Heart left ventricle (tissue), 16 donors: Measurements from ENCODE around the gene BAG3. TPM values are rescaled to one million over a fixed set of nuclear protein-coding genes. Genes with fewer than 3 reads are reported as not detected.

Experiments
- ATAC-seq, 4 donors: fragments of 200-7000 bp; cut with Tn5 transposase; one replicate each; pipeline ENCODE4 v1.9.1; 2020 to 2022; ENCODE audit warnings: moderate library complexity in 4 of 4, mild to moderate bottlenecking in 3 of 4, moderate number of reproducible peaks in 1 of 4
- DNase-seq, 5 donors: peaks; one replicate each; pipeline ENCODE4 v3.0.0-alpha.2; 2020
- H3K27ac ChIP-seq, 12 donors: fragments of 200-600 bp; sonication (generic) in 4 of 12; one replicate each; pipeline versions ENCODE4 v1.5.0 to v1.8.0; 2016 to 2022; ENCODE audit warnings: mild to moderate bottlenecking in 2 of 12
- H3K27me3 ChIP-seq, 9 donors: fragments of 200-600 bp; sonication (generic) in 2 of 9; one replicate each; pipeline versions ENCODE4 v1.5.1 to v1.8.0; 2016 to 2022; ENCODE audit warnings: mild to moderate bottlenecking in 3 of 9
- H3K36me3 ChIP-seq, 9 donors: fragments of 200-600 bp; sonication (generic) in 2 of 9; one replicate each; pipeline versions ENCODE4 v1.5.0 to v1.8.0; 2018 to 2022; ENCODE audit warnings: mild to moderate bottlenecking in 2 of 9
- H3K4me1 ChIP-seq, 12 donors: fragments of 200-600 bp; sonication (generic) in 4 of 12; one replicate each; pipeline versions ENCODE4 v1.5.0 to v1.8.0; 2016 to 2022; ENCODE audit warnings: mild to moderate bottlenecking in 3 of 12
- H3K4me3 ChIP-seq, 12 donors: fragments of 200-600 bp; sonication (generic) in 4 of 12; one replicate each; pipeline versions ENCODE4 v1.5.0 to v1.8.0; 2017 to 2022; ENCODE audit warnings: mild to moderate bottlenecking in 9 of 12, moderate library complexity in 4 of 12
- H3K9me3 ChIP-seq, 12 donors: fragments of 200-600 bp; sonication (generic) in 4 of 12; one replicate each; pipeline versions ENCODE4 v1.5.0 to v1.8.0; 2016 to 2022; ENCODE audit warnings: mild to moderate bottlenecking in 1 of 12
- POLR2A ChIP-seq, 2 donors: fragments of 450-650 bp; IDR thresholded peaks; one replicate each; pipeline ENCODE4 v1.6.1; 2017; ENCODE audit warnings: antibody characterized with exemption in 2 of 2, mild to moderate bottlenecking in 2 of 2, moderate library complexity in 2 of 2
- WGBS, 4 donors: extraction: QIAGEN DNeasy Blood & Tissue Kit in 2 of 4; methylation state at CpG; one replicate each; pipeline versions ENCODE4 v1.1.5 to v1.1.7; 2013 to 2018; 5-methylcytosine and 5-hydroxymethylcytosine counted together
- intact Hi-C, 10 donors: fragments of 100-400 bp; cut with DNase I; formaldehyde crosslinking; loops; one replicate each; pipeline versions ENCODE4 v1.11.1 to v1.14.2; 2022
- polyA plus RNA-seq, 2 donors: library from polyadenylated mRNA; stranded (reverse); fragments of 200-250 nt; gene quantifications; one replicate each; pipeline ENCODE4 v1.2.3, GENCODE V29; 2013
- total RNA-seq, 9 donors: library from RNA; depleted of rRNA in 2 of 9; stranded (reverse); fragments of >200 nt in 2 of 9; fragmentation: NEBNext Ultra II Directional in 3 of 9; extraction: Animal tissue kit (Norgen Biotek cat#: 25700) in 3 of 9; gene quantifications; one replicate each; pipeline versions ENCODE4 v1.1.0 to v1.2.4, GENCODE V29; 2016 to 2023
- TF ChIP-seq, protein P1 (sequence below), 12 donors: fragments of 200-600 bp; sonication (generic) in 4 of 12; IDR thresholded peaks; one replicate each; pipeline versions ENCODE4 v1.5.0 to v1.8.0; 2018 to 2022; ENCODE audit warnings: antibody characterized with exemption in 12 of 12, mild to moderate bottlenecking in 5 of 12
- donor health status: ischemic (EF 13 %, LVEDD 7.1; RV severe dilation, severe dysfunction).
- donor health status: healthy with polysubstance abuse.
- donor health status: DM: no; HTN: yes; CAD: no.
- donor health status: DM: no; HTN: no; CAD: no.
- donor health status: ischemic (EF 25% LVEDD 6.9; RV normal size, moderate dysfunction).
- donor health status: ischemic (EF 25% LVEDD 5.7; RV mildly dilated, moderate dysfunction).
- donor health status: healthy.
- donor health status: DM: yes; HTN: yes; CAD: no.
- donor health status: ischemic (EF 35%, LVEDD 5.7; RV mildly dilated, moderate dysfunction).
- donor health status: nonischemic (EF 11% LVEDD 7.7; RV severe dilation, severe dysfunction).
- donor health status: DM: yes; HTN: yes; CAD: no.
- donor health status: PGD.
- donor health status: ischemic (EF 29% LVEDD 5.4; RV normal size, mild dysfunction).
- donor health status: nonischemic (EF 23%, LVEDD 6.1; RV moderate dilation, normal function).

BAG3 gene
- total and polyA plus RNA-seq, 11 donors, result 78.8 to 271 (median 141) TPM

DNA sequence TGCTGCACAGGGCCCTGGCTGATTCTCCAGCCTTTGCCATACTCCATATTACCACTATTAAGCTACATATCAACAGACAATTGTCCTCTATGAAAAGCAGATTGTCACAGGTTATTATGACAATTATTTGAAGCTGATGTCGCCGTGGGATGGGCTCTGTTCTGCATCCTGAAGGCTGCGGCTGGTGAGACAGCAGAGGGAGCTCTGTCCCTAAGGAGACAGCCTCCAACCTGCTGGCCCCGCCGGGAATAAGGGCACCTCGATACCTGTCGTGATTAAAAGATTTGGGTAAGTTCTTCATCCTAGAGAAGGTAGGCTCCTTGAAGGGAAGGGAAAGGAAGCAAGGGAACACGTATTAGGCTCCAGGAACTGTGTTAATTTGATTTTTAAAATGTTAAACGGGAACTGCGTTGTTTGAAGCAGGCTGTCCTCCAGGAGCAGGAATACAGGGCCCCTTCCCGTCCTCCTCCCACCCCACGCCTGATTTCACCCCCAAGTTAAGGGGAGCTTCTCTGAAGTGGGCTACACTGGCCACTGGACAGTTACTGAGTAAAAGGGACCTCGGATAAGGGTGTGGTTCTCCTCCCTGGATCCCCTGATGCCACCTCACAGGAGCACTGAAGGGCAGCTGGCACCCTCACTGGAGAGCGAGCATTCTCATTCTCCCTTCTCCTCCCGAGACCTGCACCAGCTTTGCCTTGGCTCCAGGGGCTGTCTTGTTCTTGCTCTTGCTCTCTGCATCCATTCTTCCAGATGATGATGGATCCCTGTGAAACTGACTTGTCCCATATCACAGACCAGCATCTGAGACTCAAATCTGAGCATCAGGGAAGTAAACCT, 42.6 kb upstream of the BAG3 start:
- WGBS, 4 donors, result 16 to 24% (median 20%) methylated on average over 15 of the region's 15 CpGs
- no peaks in the 10 kb centered on the region for H3K9me3 ChIP-seq
- peaks cover 0 to 3% (median 0%) of the 10 kb centered on the region in 12 donors for H3K4me1 ChIP-seq
- DNase-seq, result peak; percentile 27 to 74 (median 46)
- no peak for TF ChIP-seq POLR2A (IDR thresholded peaks at IDR 0.05)
- TF ChIP-seq, protein P1, sequence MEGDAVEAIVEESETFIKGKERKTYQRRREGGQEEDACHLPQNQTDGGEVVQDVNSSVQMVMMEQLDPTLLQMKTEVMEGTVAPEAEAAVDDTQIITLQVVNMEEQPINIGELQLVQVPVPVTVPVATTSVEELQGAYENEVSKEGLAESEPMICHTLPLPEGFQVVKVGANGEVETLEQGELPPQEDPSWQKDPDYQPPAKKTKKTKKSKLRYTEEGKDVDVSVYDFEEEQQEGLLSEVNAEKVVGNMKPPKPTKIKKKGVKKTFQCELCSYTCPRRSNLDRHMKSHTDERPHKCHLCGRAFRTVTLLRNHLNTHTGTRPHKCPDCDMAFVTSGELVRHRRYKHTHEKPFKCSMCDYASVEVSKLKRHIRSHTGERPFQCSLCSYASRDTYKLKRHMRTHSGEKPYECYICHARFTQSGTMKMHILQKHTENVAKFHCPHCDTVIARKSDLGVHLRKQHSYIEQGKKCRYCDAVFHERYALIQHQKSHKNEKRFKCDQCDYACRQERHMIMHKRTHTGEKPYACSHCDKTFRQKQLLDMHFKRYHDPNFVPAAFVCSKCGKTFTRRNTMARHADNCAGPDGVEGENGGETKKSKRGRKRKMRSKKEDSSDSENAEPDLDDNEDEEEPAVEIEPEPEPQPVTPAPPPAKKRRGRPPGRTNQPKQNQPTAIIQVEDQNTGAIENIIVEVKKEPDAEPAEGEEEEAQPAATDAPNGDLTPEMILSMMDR (IDR thresholded peaks at IDR 0.05), result peak; percentile 37 to 76 (median 63)
- intact Hi-C loops, result loop anchor here in 8 of 10 donors (1.0 to 10.0 kb wide), 9 partner anchors 39 to 256 kb away; partner anchors contain the start of genes BAG3 (in 1 of the 8) and INPP5F (in 1 of the 8)
- peak; percentile 77 to 94 (median 86) for ATAC-seq
- no peaks in the 10 kb centered on the region for H3K36me3 ChIP-seq
- peak overlapping the region in 2 of 12 donors; percentile 14 to 16 for H3K4me3 ChIP-seq
- no peak overlapping the region for H3K27ac ChIP-seq
- no peaks in the 10 kb centered on the region for H3K27me3 ChIP-seq

DNA sequence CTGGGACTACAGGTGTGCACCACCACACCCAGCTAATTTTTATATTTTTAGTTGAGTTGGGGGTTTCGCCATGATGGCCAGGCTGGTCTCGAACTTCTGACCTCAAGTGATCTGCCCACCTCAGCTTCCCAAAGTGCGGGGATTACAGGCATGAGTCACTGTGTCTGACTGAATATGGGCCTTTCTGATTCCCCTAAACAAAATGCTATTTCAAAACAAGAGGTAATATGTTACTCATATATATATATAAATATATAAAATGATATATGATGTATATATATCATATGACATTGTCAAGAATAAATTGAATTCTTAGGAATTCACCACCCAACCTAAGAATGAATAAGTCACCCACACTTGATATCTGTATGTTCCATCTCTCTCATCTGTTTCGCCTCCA, 41.7 kb upstream of the BAG3 start:
- no peak for ATAC-seq
- intact Hi-C loops, result loop anchor here in 7 of 10 donors (2.0 to 10.0 kb wide), 8 partner anchors 38 to 255 kb away; partner anchors contain the start of genes BAG3 (in 1 of the 7) and INPP5F (in 1 of the 7)

DNA sequence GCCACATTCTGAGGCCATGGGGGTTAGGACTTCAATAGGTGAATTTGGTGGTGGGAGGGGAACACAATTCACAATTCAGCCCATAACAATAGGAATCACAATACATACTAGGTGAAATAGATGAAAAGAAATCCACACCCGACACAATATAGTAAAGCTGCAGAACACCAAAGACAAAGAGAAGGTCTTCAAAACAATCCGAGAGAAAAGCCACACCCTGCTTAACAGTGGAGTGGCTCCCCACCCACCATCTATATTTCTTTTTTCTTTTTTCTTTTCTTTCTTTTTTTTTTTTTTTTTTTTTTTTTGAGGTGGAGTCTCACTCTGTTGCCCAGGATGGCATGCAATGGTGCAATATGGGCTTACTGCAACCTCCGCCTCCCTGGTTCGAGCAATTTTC, 39.7 kb upstream of the BAG3 start:
- no peak overlapping the region for H3K27ac ChIP-seq
- ATAC-seq, result no peak
- intact Hi-C loops, result loop anchor here in 3 of 10 donors (5.0 to 10.0 kb wide), 2 partner anchors 243 to 246 kb away; no protein-coding TSS in a partner anchor

More for the DNA sequence above, 41.7 kb upstream of the BAG3 start:
- DNase-seq, result no peak
- no peaks in the 10 kb centered on the region for H3K36me3 ChIP-seq
- no peak overlapping the region for H3K27ac ChIP-seq
- H3K4me3 ChIP-seq, result no peak overlapping the region
- peaks cover 0 to 3% (median 0%) of the 10 kb centered on the region in 12 donors for H3K4me1 ChIP-seq
- no peaks in the 10 kb centered on the region for H3K27me3 ChIP-seq
- WGBS, 4 donors, result 95 to 97% (median 96%) methylated on average over 4 of the region's 4 CpGs
- TF ChIP-seq, protein P1 (IDR thresholded peaks at IDR 0.05), result no peak
- TF ChIP-seq POLR2A (IDR thresholded peaks at IDR 0.05), result no peak
- no peaks in the 10 kb centered on the region for H3K9me3 ChIP-seq

More for the DNA sequence above, 39.7 kb upstream of the BAG3 start:
- Histone ChIP-seq H3K4me1 (peaks cover 0 to 3% (median 0%) of the 10 kb centered on the region in 12 donors), H3K36me3 (no peaks in the 10 kb centered on the region), H3K27me3 (no peaks in the 10 kb centered on the region), H3K9me3 (no peaks in the 10 kb centered on the region), H3K4me3 (no peak overlapping the region)
- WGBS, 4 donors, result 69 to 72% (median 70%) methylated on average over 4 of the region's 4 CpGs
- DNase-seq, result no peak
- TF ChIP-seq POLR2A (IDR thresholded peaks at IDR 0.05), result no peak
- TF ChIP-seq, protein P1 (IDR thresholded peaks at IDR 0.05), result no peak
